Loucy (cell line): ENCODE data around the gene HSD17B4.
A peak's percentile ranks its signal among the peaks of the same experiment; 100 is the strongest.

Source experiments
- H2AFZ ChIP-seq: fragments of 200-600 bp; sonication (generic); 2 replicates; pipeline ENCODE4 v1.6.0; 2016; ENCODE audit warnings: antibody characterized with exemption, mild to moderate bottlenecking, low read length, moderate library complexity
- H3F3A ChIP-seq: fragments of 200-600 bp; 2 replicates; pipeline ENCODE4 v1.6.0; 2016; ENCODE audit warnings: antibody characterized with exemption, low read depth, mild to moderate bottlenecking
- H3K27me3 ChIP-seq: fragments of 200-600 bp; sonication (generic); 2 replicates; pipeline ENCODE4 v1.6.1; 2014; ENCODE audit warnings: low read length, mild to moderate bottlenecking; ENCODE audit not compliant: insufficient read depth, poor library complexity, severe bottlenecking
- H3K36me3 ChIP-seq: fragments of 200-600 bp; sonication (generic); 2 replicates; pipeline ENCODE4 v1.6.1; 2016; ENCODE audit warnings: low read length; ENCODE audit not compliant: insufficient read depth
- H3K4me1 ChIP-seq: fragments of 200-600 bp; sonication (generic); 2 replicates; pipeline ENCODE4 v1.5.1; 2014; ENCODE audit warnings: low read length, mild to moderate bottlenecking; ENCODE audit not compliant: insufficient read depth, poor library complexity, severe bottlenecking
- H3K4me2 ChIP-seq: fragments of 200-600 bp; sonication (generic); 2 replicates; pipeline ENCODE4 v1.6.0; 2014; ENCODE audit warnings: antibody characterized with exemption, low read length, low read depth, mild to moderate bottlenecking; ENCODE audit not compliant: poor library complexity, severe bottlenecking
- H3K4me3 ChIP-seq: fragments of 200-600 bp; sonication (generic); 2 replicates; pipeline ENCODE4 v1.5.1; 2014; ENCODE audit warnings: low read length, mild to moderate bottlenecking, mixed read lengths; ENCODE audit not compliant: poor library complexity, severe bottlenecking
- H3K79me2 ChIP-seq: fragments of 200-600 bp; sonication (generic); 2 replicates; pipeline ENCODE4 v1.6.1; 2014; ENCODE audit warnings: low read length; ENCODE audit not compliant: insufficient read depth
- H3K9ac ChIP-seq: fragments of 200-600 bp; sonication (generic); 2 replicates; pipeline ENCODE4 v1.6.0; 2014; ENCODE audit warnings: mild to moderate bottlenecking, low read depth, low read length, moderate library complexity; ENCODE audit not compliant: poor library complexity, severe bottlenecking
- H3K9me2 ChIP-seq: fragments of 200-600 bp; sonication (generic); replicated peaks from 2 replicates; pipeline ENCODE4 v1.6.1; 2016; ENCODE audit warnings: low read depth, low read length, mixed read lengths
- H3K9me3 ChIP-seq: fragments of 200-600 bp; sonication (generic); 2 replicates; pipeline ENCODE4 v1.6.1; 2014; ENCODE audit warnings: mild to moderate bottlenecking, antibody characterized with exemption, low read length, low read depth; ENCODE audit not compliant: insufficient read depth
- H4K20me1 ChIP-seq: fragments of 200-600 bp; sonication (generic); 2 replicates; pipeline ENCODE4 v1.6.0; 2014; ENCODE audit warnings: antibody characterized with exemption, low read length, mild to moderate bottlenecking; ENCODE audit not compliant: insufficient read depth, poor library complexity, severe bottlenecking
- CTCF ChIP-seq: fragments of 200-600 bp; sonication (generic); conservative IDR thresholded peaks from 2 replicates; pipeline ENCODE4 v1.5.1; 2014; ENCODE audit warnings: mild to moderate bottlenecking, antibody characterized with exemption, low read length
- EZH2phosphoT487 ChIP-seq: fragments of 200-600 bp; IDR thresholded peaks from 2 replicates; pipeline ENCODE4 v1.6.1; 2018; ENCODE audit warnings: antibody characterized with exemption, mild to moderate bottlenecking, moderate library complexity, borderline replicate concordance

The HSD17B4 gene

GRCh38 chr5:119452060-119452372 is 281 bp upstream of the HSD17B4 start:
- no peaks in the 10 kb centered on the region for H3F3A ChIP-seq
- no peaks in the 10 kb centered on the region for H3K9me2 ChIP-seq
- H3K36me3 ChIP-seq = no peaks in the 10 kb centered on the region
- H3K9me3 ChIP-seq = no peaks in the 10 kb centered on the region
- H4K20me1 ChIP-seq = no peaks in the 10 kb centered on the region
- H3K27me3 ChIP-seq = no peaks in the 10 kb centered on the region
- peak overlapping the region; percentile 80 for H3K4me3 ChIP-seq
- peaks cover 13% of the 10 kb centered on the region for H3K4me1 ChIP-seq
- TF ChIP-seq EZH2phosphoT487 (no peak), CTCF (no peak)
- H3K4me2 ChIP-seq = peak overlapping the region; percentile 76
- H3K9ac ChIP-seq = peak overlapping the region; percentile 62
- H3K79me2 ChIP-seq = peaks cover 10% of the 10 kb centered on the region; the same call in 1 of the 2 replicates
- H2AFZ ChIP-seq = peak overlapping the region; percentile 86

GRCh38 chr5:119453040-119453373 is 710 bp downstream of the HSD17B4 start:
- no peaks in the 10 kb centered on the region for H3F3A ChIP-seq
- H3K9ac ChIP-seq = peak overlapping the region; percentile 62
- TF ChIP-seq CTCF (no peak), EZH2phosphoT487 (no peak)
- peak overlapping the region; percentile 86 for H2AFZ ChIP-seq
- peak overlapping the region; percentile 80 for H3K4me3 ChIP-seq
- H3K79me2 ChIP-seq = peaks cover 10% of the 10 kb centered on the region; the same call in 1 of the 2 replicates
- no peaks in the 10 kb centered on the region for H3K9me3 ChIP-seq
- H3K9me2 ChIP-seq = no peaks in the 10 kb centered on the region
- peaks cover 13% of the 10 kb centered on the region for H3K4me1 ChIP-seq
- H4K20me1 ChIP-seq = no peaks in the 10 kb centered on the region
- peak overlapping the region; percentile 76 for H3K4me2 ChIP-seq
- H3K27me3 ChIP-seq = no peaks in the 10 kb centered on the region
- no peaks in the 10 kb centered on the region for H3K36me3 ChIP-seq

- H2AFZ ChIP-seq = no peak overlapping the region
- H3F3A ChIP-seq = no peaks in the 10 kb centered on the region
- H3K4me3 ChIP-seq = no peak overlapping the region
- peaks cover 21% of the 10 kb centered on the region for H3K4me1 ChIP-seq
- H3K9ac ChIP-seq = peak overlapping the region; percentile 62
- TF ChIP-seq EZH2phosphoT487 = no peak
- no peak for TF ChIP-seq CTCF
- no peaks in the 10 kb centered on the region for H3K27me3 ChIP-seq
- no peaks in the 10 kb centered on the region for H3K9me3 ChIP-seq
- no peaks in the 10 kb centered on the region for H4K20me1 ChIP-seq
- no peaks in the 10 kb centered on the region for H3K36me3 ChIP-seq
- H3K4me2 ChIP-seq = peak overlapping the region; percentile 76
- H3K9me2 ChIP-seq = no peaks in the 10 kb centered on the region
- H3K79me2 ChIP-seq = peaks cover 10% of the 10 kb centered on the region; the same call in 1 of the 2 replicates
Observed at GRCh38 chr5:119454171-119454570, 1.9 kb downstream of the HSD17B4 start.
